ENCODE data around the gene AVPR2. TPM values are rescaled to one million over a fixed set of nuclear protein-coding genes. Genes with fewer than 3 reads are reported as not detected.

Gene AVPR2
- total and polyA plus RNA-seq, 4 donors, result 0.51 to 2.5 (median 0.84) TPM

DNA sequence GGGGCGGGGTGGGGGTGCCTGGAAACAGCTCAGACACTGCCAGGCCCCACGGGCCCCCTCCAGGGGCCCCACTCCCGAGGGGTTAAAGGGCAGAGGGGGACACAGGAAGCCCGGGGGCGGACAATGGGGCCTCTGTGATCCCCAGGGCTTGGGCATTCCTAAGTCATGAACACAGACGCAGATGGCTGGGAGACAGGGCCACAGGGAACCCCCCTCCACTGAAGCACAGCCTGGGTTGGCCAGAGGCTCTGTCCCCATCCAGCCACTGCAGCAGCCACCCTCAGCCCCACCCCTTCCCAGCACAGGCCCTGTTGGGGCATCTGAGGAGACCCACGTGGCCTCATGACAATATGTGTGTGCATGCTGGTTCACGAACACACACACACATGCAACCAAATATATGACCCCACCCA, 22.4 kb upstream of the AVPR2 start:
- Histone ChIP-seq H3K27me3 (ENCODE audit: control insufficient read depth in 3 of 3, insufficient read depth in 3 of 3, low read length in 2 of 3) (peaks cover 23 to 45% (median 44%) of the 10 kb centered on the region in 3 donors), H3K4me3 (no peak overlapping the region), H3K27ac (ENCODE audit: low read depth in 1 of 2, low read length in 1 of 2) (no peak overlapping the region), H3K4me1 (ENCODE audit: control insufficient read depth in 5 of 5, insufficient read depth in 5 of 5, low read length in 5 of 5) (peaks cover 0 to 4% (median 2%) of the 10 kb centered on the region in 5 donors), H3K9ac (ENCODE audit: insufficient read depth in 1 of 2, low read length in 2 of 2) (no peak overlapping the region), H3K36me3 (ENCODE audit: control insufficient read depth in 4 of 4, insufficient read depth in 4 of 4, low read length in 4 of 4) (no peaks in the 10 kb centered on the region), H3K9me3 (ENCODE audit: control insufficient read depth in 4 of 4, insufficient read depth in 3 of 4, low read length in 3 of 4) (peaks cover 0 to 2% (median 0%) of the 10 kb centered on the region in 4 donors)
- ATAC-seq (ENCODE audit: insufficient read depth, low FRiP score) (no peak), DNase-seq (no peak)
- TF ChIP-seq, protein P1, sequence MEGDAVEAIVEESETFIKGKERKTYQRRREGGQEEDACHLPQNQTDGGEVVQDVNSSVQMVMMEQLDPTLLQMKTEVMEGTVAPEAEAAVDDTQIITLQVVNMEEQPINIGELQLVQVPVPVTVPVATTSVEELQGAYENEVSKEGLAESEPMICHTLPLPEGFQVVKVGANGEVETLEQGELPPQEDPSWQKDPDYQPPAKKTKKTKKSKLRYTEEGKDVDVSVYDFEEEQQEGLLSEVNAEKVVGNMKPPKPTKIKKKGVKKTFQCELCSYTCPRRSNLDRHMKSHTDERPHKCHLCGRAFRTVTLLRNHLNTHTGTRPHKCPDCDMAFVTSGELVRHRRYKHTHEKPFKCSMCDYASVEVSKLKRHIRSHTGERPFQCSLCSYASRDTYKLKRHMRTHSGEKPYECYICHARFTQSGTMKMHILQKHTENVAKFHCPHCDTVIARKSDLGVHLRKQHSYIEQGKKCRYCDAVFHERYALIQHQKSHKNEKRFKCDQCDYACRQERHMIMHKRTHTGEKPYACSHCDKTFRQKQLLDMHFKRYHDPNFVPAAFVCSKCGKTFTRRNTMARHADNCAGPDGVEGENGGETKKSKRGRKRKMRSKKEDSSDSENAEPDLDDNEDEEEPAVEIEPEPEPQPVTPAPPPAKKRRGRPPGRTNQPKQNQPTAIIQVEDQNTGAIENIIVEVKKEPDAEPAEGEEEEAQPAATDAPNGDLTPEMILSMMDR (IDR thresholded peaks at IDR 0.05; ENCODE audit: control extremely low read depth, extremely low read depth), result no peak
- 48 to 80% methylated on average over 2 to 8 of the region's 8 CpGs for WGBS, 2 donors

DNA sequence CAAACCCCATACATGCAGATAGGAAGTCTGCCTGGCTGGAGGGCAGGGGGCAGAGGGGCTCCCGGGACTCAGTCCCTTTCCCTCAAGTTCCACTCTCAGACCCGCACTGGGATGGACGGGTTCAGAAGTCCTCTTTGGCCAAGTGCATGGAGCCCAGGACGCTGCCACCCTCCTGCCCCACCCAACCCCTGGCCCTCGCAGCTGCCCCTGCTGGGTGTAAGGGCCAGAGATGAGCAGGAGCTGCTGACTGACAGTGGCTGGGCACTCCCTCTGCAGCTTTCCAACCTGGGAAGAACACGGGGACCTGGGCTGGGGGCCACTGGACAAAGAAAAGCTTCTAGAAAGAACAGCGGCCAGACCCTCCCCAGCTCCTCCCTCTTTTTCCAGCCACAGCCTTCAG, 21.9 kb upstream of the AVPR2 start:
- Histone ChIP-seq H3K9ac (ENCODE audit: insufficient read depth in 1 of 2, low read length in 2 of 2) (no peak overlapping the region), H3K9me3 (ENCODE audit: control insufficient read depth in 4 of 4, insufficient read depth in 3 of 4, low read length in 3 of 4) (peaks cover 0 to 2% (median 0%) of the 10 kb centered on the region in 4 donors), H3K27me3 (ENCODE audit: control insufficient read depth in 3 of 3, insufficient read depth in 3 of 3, low read length in 2 of 3) (peaks cover 27 to 48% (median 45%) of the 10 kb centered on the region in 3 donors), H3K27ac (ENCODE audit: low read depth in 1 of 2, low read length in 1 of 2) (no peak overlapping the region), H3K4me3 (no peak overlapping the region), H3K4me1 (ENCODE audit: control insufficient read depth in 5 of 5, insufficient read depth in 5 of 5, low read length in 5 of 5) (peaks cover 0 to 4% (median 2%) of the 10 kb centered on the region in 5 donors), H3K36me3 (ENCODE audit: control insufficient read depth in 4 of 4, insufficient read depth in 4 of 4, low read length in 4 of 4) (no peaks in the 10 kb centered on the region)
- no peak for DNase-seq
- TF ChIP-seq, protein P1 (IDR thresholded peaks at IDR 0.05; ENCODE audit: control extremely low read depth, extremely low read depth), result no peak
- ATAC-seq (ENCODE audit: insufficient read depth, low FRiP score), result no peak
- WGBS, 2 donors, result 50 to 57% methylated on average over 5 to 7 of the region's 7 CpGs

- DNase-seq (no peak), ATAC-seq (ENCODE audit: insufficient read depth, low FRiP score) (no peak)
- Histone ChIP-seq H3K9ac (ENCODE audit: insufficient read depth in 1 of 2, low read length in 2 of 2) (no peak overlapping the region), H3K4me1 (ENCODE audit: control insufficient read depth in 5 of 5, insufficient read depth in 5 of 5, low read length in 5 of 5) (peaks cover 0 to 4% (median 2%) of the 10 kb centered on the region in 5 donors), H3K9me3 (ENCODE audit: control insufficient read depth in 4 of 4, insufficient read depth in 3 of 4, low read length in 3 of 4) (peaks cover 0 to 5% (median 0%) of the 10 kb centered on the region in 4 donors), H3K36me3 (ENCODE audit: control insufficient read depth in 4 of 4, insufficient read depth in 4 of 4, low read length in 4 of 4) (no peaks in the 10 kb centered on the region), H3K27me3 (ENCODE audit: control insufficient read depth in 3 of 3, insufficient read depth in 3 of 3, low read length in 2 of 3) (peaks cover 33 to 54% (median 42%) of the 10 kb centered on the region in 3 donors), H3K27ac (ENCODE audit: low read depth in 1 of 2, low read length in 1 of 2) (no peak overlapping the region), H3K4me3 (no peak overlapping the region)
- TF ChIP-seq, protein P1 (IDR thresholded peaks at IDR 0.05; ENCODE audit: control extremely low read depth, extremely low read depth), result no peak
- WGBS, 2 donors, result 49 to 60% methylated on average over 9 to 13 of the region's 13 CpGs
These were observed 21.2 kb upstream of the AVPR2 start for GRCh38 chrX:153883163-153883843.

Measured in lung (tissue), 12 donors.